Activated CD4-positive, CD25-positive, alpha-beta regulatory T cell treated with anti-CD3 and anti-CD28 coated beads, Interleukin-2, amount 50 U/mL, for 24 hours (primary cell): Measurements from ENCODE around the gene PRPF6.
"Not testable (repeated sequence)": the region's sequence is repeated elsewhere in the genome, so short reads cannot be mapped to it uniquely, and the experiment has no call there.

Experiments
- ATAC-seq, 2 donors: fragments of 150-1000 bp; cut with Tn5 transposase; one replicate each; pipeline ENCODE4 v1.10.0; 2021; ENCODE audit warnings: mild to moderate bottlenecking in 1 of 2, moderate library complexity in 1 of 2

Gene PRPF6

DNA sequence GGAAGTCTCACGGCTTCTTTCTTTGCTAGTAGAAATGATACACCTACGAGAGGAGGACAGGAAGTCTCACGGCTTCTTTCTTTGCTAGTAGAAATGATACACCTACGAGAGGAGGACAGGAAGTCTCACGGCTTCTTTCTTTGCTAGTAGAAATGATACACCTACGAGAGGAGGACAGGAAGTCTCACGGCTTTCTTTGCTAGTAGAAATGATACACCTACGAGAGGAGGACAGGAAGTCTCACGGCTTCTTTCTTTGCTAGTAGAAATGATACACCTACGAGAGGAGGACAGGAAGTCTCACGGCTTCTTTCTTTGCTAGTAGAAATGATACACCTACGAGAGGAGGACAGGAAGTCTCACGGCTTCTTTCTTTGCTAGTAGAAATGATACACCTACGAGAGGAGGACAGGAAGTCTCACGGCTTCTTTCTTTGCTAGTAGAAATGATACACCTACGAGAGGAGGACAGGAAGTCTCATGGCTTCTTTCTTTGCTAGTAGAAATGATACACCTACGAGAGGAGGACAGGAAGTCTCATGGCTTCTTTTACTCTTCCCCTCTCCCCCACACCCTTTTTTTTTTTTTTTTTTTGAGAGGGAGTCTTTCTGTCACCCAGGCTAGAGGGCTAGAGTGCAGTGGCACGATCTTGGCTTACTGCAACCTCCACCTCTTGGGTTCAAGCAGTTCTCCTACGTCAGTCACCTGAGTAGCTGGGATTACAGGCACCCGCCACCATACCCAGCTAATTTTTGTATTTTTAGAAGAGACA, 31.6 kb downstream of the PRPF6 start:
- ATAC-seq: not testable (repeated sequence)

DNA sequence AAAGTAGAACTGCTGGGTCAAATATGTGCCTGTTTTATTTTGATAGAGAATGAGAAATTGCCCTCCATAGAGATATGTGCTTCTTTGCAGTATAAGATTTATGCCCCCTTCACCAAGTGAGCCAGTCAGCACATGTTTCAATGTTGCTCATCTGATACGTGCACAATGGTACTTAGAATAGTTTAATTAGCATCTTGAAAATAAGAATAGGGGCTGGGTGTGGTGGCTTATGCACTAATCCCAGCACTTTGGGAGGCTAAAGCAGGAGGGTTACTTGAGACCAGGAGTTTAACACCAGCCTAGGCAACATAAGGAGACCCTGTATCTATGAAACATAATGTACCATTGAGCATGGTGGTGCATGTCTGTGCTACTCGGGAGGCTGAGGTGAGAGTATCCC, 34.7 kb downstream of the PRPF6 start:
- ATAC-seq: no peak

DNA sequence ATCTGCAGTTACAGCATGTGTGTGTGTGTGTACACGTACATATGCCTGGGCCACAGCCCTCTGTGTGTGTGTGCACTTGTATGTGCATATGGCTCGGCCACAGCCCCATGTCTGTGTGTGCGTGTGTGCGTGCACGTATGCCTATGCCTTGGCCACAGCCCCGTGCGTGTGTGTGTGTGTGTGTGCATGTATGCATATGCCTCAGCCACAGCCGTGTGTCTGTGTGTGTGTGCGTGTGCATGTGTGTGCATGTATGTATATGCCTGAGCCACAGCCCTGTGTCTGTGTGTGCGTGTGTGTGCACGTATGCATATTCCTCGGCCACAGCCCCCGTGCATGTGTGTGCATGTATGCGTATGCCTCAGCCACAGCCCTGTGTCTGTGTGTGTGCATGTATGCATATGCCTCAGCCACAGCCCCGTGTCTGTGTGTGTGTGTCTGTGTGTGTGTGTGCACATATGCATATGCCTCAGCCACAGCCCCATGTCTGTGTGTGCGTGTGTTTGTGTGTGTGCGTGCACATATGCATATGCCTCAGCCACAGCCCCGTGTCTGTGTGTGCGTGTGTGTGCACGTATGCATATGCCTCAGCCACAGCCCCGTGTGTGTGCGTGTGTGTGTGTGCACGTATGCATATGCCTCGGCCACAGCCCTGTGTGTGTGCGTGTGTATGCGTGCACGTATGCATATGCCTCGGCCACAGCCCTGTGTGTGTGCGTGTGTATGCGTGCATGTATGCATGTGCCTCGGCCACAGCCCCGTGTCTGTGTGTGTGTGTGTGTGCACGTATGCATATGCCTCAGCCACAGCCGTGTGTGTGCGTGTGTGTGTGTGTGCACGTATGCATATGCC, 40.4 kb downstream of the PRPF6 start:
- no peak for ATAC-seq

DNA sequence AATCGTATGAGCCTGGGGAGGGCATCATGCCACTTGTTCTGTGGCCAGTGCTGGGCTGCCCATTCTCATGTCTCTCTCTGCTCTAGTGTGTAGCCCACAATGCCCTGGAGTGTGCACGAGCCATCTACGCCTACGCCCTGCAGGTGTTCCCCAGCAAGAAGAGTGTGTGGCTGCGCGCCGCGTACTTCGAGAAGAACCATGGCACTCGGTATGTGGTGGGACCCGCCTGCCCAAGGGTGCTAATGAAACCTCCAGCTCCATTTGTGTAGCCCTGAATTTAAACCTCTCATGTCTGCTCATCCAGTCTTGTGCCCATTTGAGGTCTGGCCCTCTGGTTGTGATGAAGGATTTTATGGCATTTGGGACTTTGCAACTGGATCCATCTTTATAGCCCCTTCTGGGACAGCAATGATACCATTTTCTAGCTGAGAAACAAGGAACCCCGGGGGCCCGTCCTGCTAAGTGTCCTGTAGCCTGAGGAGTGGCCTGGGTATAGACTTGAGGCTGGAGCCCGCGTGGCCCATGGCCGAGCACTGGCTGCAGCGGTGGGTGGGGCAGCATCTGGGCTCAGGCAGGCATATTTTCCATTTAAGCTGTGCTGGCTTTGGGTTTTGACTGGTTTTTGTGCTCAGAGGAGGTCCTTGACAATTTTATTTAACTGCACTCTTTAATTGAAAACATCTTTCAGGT, 41.9 kb downstream of the PRPF6 start:
- ATAC-seq: no peak

DNA sequence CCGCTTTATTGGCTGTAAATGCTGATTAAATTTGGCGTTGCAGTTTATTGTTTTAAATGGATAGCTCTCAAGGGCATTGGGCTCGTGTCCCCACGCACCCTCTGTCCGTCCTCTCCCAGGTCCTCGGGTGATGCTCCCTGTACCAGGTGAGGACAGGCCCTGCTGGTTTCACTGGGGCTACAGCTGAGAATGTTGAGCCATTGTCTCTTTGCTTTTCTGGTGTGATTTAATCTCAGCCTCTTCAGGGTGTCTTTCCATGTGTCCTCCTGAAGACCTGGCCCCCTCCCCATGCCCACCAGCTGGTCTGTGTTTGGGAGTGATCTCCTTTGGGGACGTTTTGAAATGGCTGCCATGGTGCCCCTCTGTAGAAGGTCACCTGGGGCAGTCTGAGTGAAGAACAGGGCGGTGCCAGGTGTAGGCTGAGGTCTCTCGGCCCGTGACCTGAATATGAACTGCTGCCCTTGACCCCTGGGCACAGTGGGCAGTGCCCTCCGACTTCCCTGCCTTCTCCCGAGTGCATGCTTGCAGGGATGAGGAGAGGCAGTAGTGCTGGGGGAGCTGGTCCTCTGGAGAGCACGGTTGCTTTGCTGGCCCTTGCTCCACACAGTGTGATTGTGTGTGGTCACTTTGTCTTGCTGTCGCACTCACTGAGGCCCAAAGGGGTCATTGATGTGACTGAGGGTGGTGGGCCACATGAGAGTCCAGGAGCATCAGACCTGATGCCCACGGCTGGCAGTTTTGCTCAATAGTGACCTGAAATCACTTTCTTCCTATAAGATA, 42.6 kb downstream of the PRPF6 start:
- no peak for ATAC-seq

DNA sequence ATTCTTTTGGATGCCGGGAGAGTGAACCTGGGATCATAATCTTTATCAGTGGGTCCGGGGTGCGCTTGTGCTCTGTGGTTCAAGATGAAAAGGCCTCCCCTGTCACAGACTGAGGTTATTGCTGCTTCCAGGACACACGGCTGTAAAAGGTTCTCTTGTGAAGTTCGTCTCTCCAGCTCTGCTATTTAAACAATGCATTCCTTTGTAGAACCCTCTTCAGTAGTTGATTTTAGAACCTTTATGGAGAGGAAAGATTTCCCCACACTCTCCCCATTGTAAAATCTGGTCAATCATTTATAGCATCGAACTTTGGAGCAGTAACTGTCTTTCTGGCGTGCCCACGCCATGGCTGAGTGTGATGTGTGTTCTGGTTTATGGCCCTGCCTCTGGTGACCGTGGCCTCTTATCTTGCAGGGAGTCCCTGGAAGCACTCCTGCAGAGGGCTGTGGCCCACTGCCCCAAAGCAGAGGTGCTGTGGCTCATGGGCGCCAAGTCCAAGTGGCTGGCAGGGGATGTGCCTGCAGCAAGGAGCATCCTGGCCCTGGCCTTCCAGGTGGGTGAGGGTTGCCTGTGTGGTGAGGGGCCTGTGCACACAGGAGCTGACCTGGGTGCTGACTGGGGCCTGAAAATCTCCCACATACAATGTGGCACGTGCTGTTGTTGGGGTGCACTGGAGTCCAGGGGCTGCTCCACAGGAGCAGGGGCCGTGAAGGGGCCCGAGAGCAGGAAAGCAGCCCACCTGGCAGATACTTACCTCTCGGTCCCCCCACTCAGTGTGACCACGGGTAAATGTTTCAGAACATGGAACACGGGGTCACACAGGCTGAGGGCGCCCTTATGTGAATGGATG, 43.4 kb downstream of the PRPF6 start:
- no peak for ATAC-seq

DNA sequence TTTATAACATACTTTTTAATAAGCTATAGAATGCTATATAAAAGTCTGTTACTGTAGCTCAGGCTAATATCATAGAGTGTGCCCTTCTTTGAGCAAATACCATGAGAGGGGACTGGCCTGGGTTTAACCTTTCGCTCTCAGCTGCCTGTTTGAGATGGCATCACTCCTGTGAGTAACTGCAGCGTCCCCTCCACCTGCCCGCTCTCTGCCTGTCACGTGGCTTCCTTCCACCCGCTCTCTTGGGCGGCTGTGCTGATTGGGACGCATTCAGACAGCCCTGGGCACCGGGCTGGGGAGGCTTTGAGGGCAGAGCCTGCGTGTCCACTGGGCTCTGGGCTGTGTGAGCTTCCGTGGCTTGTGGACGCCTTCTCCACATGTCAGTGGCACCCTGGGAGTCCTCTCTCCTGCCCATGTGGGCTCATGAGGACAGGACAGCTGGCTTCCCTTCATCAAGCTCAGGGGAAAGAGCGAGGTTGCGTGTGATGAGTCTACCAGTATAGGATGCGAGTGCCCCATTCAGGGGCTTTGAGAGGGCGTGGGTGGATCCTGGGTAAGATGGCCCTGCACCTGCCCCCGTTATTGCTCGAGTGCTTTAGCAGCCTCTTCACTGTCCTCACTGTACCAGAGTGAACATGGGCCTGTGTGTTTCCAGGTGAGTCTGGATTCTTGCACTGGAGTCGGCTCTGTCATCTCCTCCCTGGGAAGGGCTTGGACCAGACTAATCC, 44.3 kb downstream of the PRPF6 start:
- no peak for ATAC-seq

DNA sequence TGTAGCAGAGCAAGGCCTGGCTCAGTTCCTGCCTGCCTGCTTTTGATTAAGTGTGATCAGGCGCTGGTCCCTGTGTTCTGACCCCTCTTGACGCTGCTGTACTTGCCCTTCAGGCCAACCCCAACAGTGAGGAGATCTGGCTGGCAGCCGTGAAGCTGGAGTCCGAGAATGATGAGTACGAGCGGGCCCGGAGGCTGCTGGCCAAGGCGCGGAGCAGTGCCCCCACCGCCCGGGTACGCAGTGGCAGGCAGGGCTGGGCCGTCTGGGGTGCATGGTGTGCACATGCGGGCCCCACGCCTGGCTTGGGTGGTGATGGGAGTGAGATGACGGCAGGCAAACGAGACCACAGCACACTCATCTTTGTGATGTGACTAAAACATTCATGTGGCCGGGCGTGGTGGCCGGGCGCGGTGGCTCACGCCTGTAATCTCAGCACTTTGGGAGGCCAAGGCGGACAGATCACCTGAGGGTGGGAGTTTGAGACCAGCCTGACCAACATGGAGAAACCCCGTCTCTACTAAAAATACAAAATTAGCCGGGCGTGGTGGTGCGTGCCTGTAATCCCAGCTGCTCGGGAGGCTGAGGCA, 45.0 kb downstream of the PRPF6 start:
- no peak for ATAC-seq

DNA sequence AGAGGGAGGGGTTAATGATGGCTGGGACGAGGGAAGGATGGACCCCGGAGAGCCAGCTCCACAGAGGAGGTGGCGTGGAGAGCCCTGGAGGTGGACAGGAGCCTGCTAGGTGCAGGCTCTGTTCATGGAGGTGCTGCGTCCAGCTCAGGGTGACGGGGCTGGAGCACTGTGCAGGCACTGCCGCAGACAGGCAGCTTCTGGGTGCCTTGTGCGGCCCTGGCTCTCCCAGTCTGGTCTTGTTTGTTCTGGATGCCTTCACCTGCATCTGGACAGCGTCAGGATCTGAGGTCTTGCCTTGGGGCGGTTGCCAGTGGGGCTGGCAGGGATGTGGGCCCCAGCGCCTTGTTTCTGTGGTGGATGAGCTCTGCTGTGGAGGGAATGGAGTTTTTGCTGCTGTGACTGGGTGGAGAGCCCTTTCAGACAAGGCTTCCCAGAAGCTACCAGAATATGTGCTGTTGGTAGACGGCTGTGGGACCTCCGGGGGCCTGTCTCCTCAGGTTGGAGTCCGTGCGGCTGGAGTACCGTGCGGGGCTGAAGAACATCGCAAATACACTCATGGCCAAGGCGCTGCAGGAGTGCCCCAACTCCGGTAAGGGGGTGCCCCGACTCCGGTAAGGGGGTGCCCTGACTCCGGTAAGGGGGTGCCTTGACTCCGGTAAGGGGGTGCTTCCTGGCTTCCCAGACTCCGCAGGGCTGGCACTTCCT, 47.2 kb downstream of the PRPF6 start:
- ATAC-seq: no peak

DNA sequence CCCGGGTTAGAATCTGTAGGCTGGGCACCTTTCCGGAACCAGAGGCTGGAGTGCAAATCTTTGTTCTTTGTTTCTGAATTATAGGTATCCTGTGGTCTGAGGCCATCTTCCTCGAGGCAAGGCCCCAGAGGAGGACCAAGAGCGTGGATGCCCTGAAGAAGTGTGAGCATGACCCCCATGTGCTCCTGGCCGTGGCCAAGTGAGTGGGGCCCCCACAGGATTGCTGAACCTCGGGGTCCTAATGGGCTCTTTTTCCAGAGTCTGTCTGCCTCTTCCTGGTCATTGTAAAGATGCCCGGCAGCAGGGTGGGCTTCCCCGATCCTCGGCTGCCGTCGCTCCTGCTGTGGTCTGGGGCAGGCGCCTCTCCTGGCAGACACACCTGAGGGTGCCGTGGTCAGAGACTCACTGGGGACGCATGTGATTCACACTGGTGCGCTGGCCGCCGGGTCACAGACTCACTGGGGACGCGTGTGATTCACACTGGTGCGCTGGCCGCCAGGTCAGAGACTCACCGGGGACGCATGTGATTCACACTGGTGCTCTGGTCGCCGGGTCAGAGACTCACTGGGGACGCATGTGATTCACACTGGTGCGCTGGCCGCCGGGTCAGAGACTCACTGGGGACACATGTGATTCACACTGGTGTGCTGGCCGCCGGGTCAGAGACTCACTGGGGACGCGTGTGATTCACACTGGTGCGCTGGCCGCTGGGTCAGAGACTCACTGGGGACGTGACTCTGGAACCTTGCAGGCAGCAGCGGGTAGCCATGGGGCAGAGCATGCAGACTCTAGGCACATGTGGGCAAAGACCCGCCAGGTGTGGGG, 48.6 kb downstream of the PRPF6 start:
- no peak for ATAC-seq

DNA sequence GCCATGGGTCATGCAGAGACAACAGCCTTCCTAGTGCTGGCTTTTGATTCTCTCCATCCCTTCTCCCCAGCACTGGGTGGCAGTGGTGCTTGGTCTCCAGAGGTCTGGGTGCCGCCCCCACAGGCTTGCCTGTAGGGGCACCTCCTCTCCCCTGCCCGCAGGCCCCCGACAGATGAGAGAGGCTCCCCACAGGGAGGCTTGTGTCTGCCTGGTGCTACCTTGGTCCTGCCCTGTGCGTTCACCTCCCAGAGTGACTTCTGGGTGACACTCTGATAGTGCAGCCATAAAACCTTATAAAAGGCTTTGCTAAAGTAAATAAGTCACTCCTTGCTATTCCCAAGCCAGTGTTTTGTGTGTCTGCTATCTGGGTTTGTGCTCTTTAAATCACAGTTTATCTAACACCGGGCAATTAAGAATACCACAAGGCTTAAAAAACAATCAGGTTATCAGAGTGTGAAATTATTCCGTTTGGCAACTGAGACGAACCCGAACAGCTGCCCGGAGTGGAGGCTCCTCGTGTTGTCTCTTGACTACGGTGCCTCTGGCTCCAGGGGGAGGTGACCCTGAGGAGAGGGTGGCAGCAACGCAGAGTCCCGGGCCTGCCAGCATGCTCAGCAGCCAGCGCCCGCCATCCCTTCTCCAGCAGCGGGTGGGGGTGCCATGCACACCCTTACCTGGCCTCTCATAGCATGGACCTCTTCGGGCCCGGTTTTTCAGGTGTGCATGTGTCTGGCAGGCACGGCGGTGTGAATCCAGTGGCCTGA, 49.6 kb downstream of the PRPF6 start:
- ATAC-seq: no peak

DNA sequence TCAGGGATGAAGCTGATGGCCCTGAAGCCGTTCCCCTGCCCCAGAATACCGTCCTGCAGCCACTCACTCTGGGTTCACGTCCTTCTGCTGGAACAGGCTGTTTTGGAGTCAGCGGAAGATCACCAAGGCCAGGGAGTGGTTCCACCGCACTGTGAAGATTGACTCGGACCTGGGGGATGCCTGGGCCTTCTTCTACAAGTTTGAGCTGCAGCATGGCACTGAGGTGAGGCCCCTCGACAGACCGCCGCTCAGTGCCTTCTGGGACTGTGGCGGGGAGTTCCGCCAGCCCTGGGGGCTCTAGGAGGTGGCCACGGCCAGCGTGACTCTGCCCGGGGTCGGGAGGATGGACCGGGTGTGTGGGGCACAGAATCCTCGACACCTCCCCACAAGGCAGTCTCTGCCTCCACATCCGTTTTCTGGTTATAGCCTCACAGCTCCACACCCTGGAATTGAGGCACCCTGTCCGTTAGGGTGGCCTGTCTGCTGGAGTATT, 50.9 kb downstream of the PRPF6 start:
- no peak for ATAC-seq

DNA sequence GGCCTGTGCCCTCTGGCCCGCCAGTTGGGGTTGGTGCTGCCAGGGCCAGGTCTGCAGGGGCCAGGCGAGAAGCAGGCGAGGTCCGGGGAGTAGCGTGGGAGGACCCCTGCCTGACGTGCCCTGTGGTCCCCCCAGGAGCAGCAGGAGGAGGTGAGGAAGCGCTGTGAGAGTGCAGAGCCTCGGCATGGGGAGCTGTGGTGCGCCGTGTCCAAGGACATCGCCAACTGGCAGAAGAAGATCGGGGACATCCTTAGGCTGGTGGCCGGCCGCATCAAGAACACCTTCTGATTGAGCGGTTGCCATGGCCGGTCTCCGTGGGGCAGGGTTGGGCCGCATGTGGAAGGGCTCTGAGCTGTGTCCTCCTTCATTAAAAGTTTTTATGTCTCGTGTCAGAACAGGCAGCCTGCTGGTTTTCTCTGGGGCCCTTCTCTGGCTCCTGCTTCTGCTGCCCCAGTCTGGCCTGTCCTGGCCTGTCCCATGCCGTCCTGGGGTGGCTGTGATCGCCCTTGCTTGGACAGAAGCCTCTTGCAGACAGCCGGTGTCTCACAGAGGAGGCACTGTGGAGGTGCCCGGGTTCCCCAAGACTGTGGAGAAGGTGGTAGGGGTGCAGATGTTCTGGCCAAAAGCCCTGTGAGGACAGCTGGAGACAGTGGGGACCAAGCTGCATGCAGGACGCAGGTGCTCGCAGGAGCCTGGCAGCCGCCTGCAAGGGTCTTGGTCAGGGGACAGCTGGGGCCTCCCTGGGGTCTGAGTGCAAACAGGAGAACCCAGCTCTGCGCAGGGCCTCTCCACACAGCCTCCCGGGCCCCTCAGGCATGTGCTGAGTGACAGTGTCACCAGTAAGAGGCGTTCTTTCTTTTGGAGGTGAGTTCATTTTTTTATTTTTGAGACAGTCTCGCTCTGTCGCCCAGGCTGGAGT, 52.0 kb downstream of the PRPF6 start:
- ATAC-seq: no peak

DNA sequence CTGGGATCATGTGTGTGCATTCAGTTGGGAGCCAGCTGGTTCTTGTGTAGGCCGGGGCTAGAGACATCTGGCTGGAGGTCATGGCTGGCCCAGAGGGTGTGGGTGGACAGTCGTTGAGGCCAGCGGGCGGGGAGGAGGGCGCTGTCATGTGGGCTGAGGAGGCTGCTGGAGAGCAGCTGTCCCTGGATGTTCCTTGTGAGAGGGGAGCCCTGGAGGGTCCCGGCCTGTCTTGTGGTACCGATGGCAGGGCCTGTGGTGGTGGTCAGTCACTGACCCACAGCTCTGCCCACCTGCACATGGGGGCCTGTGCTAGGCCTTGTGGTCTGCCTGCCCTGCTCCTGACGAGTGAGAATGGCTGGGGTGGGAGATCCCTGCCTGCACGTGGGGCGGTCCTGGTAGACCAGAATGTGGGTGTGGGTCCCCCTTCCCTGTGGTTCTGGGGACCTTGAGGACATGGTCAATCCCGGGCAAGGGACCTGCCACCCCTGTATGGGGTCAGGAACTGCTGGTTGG, 53.1 kb downstream of the PRPF6 start:
- ATAC-seq: no peak

DNA sequence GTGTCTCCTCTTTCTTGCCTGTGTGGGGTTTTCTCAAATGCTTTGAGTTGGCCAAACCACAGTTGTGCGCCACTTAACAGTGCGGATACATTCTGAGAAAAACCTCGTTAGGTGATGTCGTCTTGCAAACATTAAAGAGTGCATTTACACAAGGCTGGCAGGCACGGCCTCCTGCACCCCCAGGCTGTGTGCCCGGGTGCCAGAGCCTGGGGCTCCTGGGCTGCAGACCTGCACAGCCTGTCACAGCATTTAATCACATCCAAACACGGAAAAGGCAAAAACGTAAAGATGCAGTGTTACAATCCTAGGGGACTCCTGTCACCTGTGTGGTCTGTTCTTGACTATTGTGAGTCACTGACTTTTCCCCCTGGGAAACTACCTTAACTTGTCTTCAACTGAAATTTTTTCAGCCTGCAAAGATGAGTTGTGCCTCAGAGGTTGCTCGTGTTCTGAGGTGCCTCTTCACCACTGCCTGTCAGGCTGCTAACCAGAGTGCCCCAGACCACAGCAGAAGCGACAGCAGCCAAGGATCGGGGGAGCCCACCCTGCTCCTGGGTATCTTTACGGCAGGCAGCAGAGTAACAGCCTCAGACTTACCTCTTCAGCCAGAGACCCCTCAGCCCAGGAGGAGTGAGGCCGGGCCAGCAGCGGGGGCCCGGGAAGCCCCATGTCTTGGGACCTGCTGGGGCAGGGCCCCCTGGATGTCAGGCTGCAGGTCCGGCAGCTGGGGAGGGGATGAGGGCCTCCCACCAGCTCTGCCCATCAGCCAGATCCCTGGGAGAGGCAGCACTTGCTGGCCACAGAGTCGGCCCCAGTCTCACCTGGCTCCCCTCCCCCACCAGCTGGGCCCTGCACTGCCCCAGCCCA, 54.4 kb downstream of the PRPF6 start:
- peak; percentile 52 to 66 for ATAC-seq

DNA sequence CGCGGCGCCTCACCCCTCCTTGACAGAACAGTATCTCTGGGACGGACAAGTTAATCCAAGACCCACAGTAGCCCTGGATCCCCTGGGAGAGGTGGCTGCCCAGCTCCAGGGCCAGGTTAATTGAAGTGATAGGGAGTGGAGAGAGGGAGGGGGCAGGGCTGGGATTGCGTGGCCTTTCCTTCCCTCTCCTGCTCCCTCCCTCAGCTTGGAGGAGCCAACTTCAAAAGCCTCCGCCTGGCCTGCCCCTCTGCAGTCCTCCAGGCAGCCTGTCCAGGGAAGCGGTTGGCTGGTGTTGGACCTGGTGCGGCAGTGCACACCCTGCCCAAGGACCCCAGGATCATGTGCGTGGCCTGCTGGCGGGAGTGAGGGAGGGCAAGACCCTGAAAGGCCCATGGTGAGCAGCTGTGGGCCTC, 55.0 kb downstream of the PRPF6 start, which contains the start of gene C20orf204:
C20orf204 (plus strand) TSS at position 250 of the 413 bp plus-strand sequence; CDS start at position 392, 142 bp downstream.
- ATAC-seq: no peak
